Globus pallidus (tissue), 1 donor: Measurements from ENCODE around the gene DOP1A.

Experiments
- DNase-seq: peaks from one replicate; pipeline ENCODE4 v3.0.0-alpha.2; 2015; ENCODE audit warnings: low spot score

The DOP1A gene

GRCh38 chr6:83071707-83072106 lies 4.2 kb downstream of the DOP1A start:
- DNase-seq, result no peak

GRCh38 chr6:83072726-83073125 lies 5.3 kb downstream of the DOP1A start:
- DNase-seq, result no peak

GRCh38 chr6:83073615-83074014 lies 6.1 kb downstream of the DOP1A start:
- peak; percentile 17 for DNase-seq

- no peak for DNase-seq
Measured at GRCh38 chr6:83083476-83083875, 16.0 kb downstream of the DOP1A start.

- DNase-seq, result no peak
Measured at GRCh38 chr6:83086751-83087150, 19.3 kb downstream of the DOP1A start.

GRCh38 chr6:83092756-83093399 lies 25.4 kb downstream of the DOP1A start:
- DNase-seq, result no peak

GRCh38 chr6:83096791-83097190 lies 29.3 kb downstream of the DOP1A start:
- DNase-seq, result no peak

GRCh38 chr6:83097204-83097603 lies 29.7 kb downstream of the DOP1A start:
- no peak for DNase-seq

GRCh38 chr6:83097675-83098074 lies 30.2 kb downstream of the DOP1A start:
- DNase-seq, result no peak

- DNase-seq, result no peak
Measured at GRCh38 chr6:83098589-83098988, 31.1 kb downstream of the DOP1A start.

- no peak for DNase-seq
Measured at GRCh38 chr6:83108378-83108777, 40.9 kb downstream of the DOP1A start.

GRCh38 chr6:83113258-83113657 lies 45.8 kb downstream of the DOP1A start:
- DNase-seq, result no peak

- DNase-seq, result no peak
Measured at GRCh38 chr6:83114164-83114563, 46.7 kb downstream of the DOP1A start.

- no peak for DNase-seq
Measured at GRCh38 chr6:83117802-83118201, 50.3 kb downstream of the DOP1A start.

GRCh38 chr6:83119742-83120300 lies 52.4 kb downstream of the DOP1A start:
- DNase-seq, result no peak

- DNase-seq, result no peak
Measured at GRCh38 chr6:83124553-83124952, 57.1 kb downstream of the DOP1A start.

GRCh38 chr6:83125425-83125824 lies 58.0 kb downstream of the DOP1A start:
- no peak for DNase-seq

- no peak for DNase-seq
Measured at GRCh38 chr6:83126223-83126622, 58.8 kb downstream of the DOP1A start.

GRCh38 chr6:83126807-83127206 lies 59.3 kb downstream of the DOP1A start:
- DNase-seq, result no peak

- no peak for DNase-seq
Measured at GRCh38 chr6:83127258-83127657, 59.8 kb downstream of the DOP1A start.

GRCh38 chr6:83127976-83128375 lies 60.5 kb downstream of the DOP1A start:
- DNase-seq, result no peak

- no peak for DNase-seq
Measured at GRCh38 chr6:83132121-83132520, 64.7 kb downstream of the DOP1A start.

- no peak for DNase-seq
Measured at GRCh38 chr6:83138118-83138722, 70.7 kb downstream of the DOP1A start.

- no peak for DNase-seq
Measured at GRCh38 chr6:83138758-83139157, 71.3 kb downstream of the DOP1A start.
